Hematopoietic multipotent progenitor cell treated with erythropoietin and hydrocortisone succinate and interleukin-3 and kit ligand, for 15 days (in vitro differentiated cells): Measurements from ENCODE around the gene C5orf34.
"Not testable (repeated sequence)": the region's sequence is repeated elsewhere in the genome, so short reads cannot be mapped to it uniquely, and the experiment has no call there.

Experiments
- DNase-seq: peaks from one replicate; pipeline ENCODE4 v3.0.0-alpha.2; 2015; ENCODE audit warnings: low spot score

C5orf34 gene, protein sequence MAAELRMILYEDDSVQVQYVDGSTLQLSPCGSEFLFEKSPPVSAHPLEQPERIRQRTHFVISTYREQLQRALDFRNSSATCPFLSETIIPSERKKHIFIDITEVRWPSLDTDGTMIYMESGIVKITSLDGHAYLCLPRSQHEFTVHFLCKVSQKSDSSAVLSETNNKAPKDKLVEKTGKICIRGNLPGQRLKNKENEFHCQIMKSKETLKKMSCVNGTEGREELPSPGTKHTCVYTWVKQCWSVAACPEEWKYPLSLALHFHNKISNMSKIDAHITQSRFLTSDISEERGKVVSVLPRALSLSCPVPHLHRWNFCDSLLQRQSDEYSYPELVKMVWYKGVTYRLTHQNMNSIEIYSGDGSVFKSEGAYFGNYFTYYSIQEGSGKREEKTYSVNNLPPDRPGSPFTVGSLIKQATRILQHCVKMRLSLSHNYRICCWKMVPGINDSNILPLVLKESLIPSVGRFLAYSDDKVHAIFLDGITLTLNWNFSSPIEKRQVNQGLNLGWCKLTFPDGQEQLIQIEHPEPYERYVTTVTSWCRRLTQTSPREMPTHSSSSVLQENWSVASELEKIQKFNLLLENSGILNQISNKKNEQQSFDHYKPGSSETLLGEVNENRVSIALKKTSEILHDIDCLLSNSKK

DNA sequence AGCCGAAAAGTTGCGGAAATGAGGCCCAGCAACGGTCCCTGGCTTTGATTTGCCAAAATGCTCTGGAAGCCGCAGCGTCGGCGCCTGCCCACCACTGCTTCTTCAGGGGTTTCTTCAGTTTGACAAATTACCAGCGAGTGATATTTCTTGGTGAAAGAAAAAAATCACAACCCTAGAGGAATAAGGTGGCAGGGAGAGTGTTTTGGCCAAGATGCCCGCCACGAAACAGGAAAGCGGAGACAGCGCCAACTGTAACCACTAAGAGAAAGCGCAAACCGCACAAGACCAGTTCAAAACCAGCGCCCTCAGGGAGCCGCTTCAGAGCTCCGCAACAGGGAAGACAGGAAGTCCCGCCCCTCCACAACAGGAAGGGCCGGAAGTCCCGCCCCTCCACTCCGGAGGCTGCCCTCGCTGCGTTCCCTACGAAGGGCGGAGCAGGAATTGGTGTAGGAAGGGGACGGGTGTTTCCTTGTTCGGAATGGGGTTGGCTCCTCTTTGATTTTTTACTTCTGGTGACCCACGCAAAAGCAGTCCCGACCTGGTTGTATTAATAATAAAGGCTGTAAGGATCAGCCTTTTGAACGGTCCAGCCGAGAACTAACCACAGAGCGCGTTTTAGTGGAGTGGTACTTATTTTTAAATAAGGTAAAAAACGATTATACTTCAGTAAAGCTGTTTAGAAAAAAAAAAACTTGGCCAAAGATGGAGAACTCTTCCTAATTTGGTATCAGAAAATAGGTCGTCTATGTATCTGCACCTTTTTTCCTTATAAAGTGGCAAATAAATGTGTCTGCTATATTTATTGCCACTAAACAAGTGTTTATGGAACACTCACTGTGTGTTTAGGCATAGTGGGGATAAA, at the start of gene C5orf34:
TSS of gene C5orf34 (minus strand) at position 333 of the 862 bp plus-strand sequence. CDS start 5,809 bp downstream, outside the sequence.
- peak; percentile 96 for DNase-seq

DNA sequence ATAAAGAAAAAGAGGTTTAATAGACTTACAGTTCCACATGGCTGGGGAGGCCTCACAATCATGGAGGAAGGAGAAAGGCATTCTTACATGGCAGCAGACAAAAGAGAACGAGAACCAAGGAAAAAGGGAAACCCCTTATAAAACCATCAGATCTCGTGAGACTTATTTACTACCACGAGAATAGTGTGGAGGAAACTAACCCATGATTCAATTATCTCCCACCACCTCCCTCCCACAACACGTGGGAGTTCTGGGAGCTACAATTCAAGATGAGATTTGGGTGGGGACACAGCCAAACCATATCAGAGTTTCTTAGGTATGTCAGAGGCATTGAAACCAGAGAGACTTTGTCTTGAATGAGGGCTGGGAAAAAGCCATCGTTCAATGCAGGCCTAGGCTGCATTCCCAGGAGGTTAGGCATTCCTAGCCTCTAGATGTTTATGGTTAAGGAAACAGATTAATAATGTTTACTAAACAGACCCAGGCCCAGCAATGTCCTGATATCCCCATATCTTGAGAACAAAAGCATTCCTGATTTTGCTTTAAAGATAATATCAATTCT, 49.4 kb upstream of the C5orf34 start:
- DNase-seq = no peak

DNA sequence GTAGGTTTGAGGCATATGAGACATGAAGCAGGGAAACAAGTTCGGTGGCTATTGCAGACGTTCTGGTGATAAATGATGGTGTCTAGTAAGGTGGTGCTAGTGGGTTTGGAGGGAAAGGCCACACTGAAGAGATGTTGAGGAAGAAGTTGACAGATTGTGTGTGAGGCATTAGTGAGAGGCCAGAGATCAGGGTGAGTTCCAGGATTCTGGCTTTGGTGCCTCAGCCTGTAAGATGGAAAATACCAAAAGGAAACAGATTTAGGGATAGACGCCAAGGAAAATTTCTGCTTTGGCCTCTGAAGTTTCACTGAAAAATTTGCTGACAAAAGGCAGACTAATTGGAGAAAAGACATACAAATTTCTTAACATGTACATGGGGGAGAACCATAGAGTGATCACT, 48.4 kb upstream of the C5orf34 start:
- DNase-seq = no peak

DNA sequence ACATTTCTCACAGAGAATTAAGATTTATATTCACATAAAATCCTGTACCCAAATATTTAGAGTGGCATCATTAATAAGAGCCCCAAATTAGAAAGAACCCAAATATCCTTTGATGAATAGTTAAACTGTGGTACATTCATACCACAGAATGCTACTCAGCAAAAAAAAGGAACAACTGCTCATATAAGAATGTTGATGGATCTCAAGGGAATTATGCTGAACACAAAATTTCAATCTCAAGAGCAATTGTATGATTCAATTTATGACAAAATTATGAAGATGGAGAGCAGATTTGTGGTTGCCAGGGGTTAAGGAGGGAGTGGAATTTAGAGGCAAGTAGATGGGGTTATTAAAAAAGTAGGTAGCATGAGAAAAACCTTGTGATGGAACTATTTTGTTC, 46.4 kb upstream of the C5orf34 start:
- DNase-seq = no peak

DNA sequence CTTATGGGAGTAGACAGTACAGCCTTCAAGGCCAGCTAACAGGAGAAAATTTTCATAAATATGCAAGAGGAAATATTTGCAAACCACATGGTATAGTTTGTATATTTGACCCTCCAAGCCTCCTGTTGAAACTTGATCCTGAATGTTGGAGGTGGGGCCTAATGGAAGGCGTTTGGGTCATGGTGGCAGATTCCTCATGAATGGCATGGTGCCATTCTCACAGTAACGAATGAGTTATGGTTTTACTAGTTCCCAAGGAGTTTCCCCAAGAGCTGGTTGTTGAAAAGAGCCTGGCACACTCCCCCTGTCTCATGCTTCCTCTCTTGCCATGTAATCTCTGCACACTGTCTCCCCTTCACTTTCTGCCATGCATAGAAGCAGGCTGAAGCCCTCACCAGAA, 45.2 kb upstream of the C5orf34 start:
- no peak for DNase-seq

DNA sequence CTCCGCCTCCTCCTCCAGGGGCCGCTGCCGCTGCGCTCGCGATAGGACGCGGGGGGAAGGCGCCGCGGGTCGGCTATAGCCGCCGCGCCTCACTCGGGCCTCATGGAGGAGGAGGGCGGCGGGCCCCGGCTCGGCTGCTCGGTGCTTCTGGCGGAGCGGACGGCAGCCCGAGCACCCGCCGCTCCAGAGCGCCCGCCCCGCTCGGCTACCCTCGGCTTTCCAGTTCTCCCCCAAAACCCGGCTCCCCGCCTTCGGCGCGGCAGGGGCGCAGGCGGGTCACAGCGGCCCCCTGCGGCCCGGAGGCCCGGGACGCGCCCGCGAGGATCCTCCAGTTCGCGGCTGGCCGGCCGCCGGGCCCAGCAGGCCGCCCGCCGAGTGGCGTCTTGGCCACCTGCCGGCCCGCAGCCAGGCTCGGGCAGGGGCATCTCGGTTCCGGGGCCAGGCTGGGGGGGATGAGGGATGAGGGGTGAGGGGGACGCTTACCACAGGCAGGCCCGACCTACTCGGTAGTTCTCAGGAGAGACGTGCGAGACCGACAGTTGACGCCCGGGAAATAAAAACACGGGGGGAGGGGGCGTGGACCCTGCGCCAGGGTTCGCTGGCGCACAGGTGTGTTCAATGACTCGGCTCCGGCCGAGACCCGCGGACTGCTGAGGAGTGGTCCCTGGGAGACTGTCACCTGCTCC, 42.1 kb upstream of the C5orf34 start, which contains the start of gene PAIP1:
TSS of gene PAIP1 (minus strand) at position 221 of the 686 bp plus-strand sequence. CDS start 231 bp downstream, outside the sequence.
- DNase-seq = peak; percentile 87

DNA sequence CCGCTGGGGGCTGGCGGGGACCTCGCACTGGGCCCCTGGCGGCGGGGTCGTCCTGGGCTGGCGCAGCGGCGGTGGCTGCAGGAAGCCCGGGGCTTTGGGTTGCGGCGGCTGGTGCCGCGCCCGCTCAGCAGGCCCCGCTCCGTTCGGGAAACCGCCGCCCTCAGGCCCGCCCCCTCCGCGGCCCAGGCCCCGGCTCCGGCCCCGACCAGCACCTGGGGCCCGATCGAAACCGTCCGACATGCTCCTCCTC, 41.6 kb upstream of the C5orf34 start:
- not testable (repeated sequence) for DNase-seq

DNA sequence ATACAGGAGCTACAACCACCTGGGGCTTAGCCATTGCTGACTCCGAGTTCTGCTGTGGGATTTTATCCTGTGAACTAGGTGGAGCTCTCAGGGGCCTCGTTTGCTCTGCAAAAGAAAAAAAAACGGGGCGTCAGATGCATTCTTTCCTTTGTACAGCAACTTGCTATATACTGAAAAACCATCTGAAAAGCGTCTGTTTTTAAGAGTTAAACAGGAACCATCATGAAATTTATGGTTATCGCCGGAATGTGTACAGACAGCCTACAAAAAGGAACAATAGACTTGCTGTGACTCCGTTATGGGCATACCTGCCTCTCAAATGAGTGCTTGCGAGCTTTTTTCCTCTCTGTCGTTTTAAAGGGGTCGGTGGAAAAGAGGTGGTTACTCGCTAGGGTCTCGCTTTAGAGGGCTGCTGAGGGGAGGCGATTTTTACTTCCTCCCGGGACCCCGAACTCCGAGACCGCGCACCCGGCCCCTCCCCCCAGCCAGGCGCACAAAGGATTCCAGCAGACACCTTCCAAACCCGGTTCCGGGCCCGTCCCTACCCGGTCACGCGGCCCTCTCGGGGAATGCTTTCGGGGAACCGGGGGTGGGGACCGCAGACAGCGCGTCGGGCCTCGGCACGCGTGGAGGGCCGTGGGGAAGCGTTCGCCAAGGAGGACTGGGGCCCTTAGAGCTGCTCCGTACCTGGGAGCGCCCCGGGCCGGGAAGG, 41.1 kb upstream of the C5orf34 start:
- peak; percentile 39 for DNase-seq

DNA sequence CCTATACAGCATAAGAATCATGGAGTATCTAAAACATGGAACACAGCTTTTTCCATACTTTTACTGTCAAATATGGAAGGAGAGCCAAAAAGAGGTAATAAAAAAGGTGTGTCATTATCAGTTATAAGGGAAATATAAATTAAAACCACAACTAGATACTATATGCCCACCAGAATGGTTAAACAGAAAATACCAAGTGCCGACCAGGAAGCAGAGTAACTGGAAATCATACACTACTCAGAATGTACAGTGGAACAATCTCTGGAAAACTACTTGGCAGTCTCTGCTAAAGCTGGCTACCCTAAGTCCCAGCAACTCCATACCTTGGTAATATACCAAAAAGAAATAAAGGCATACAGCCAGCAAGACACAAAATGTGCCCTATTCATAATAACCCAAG, 39.5 kb upstream of the C5orf34 start:
- DNase-seq = no peak

DNA sequence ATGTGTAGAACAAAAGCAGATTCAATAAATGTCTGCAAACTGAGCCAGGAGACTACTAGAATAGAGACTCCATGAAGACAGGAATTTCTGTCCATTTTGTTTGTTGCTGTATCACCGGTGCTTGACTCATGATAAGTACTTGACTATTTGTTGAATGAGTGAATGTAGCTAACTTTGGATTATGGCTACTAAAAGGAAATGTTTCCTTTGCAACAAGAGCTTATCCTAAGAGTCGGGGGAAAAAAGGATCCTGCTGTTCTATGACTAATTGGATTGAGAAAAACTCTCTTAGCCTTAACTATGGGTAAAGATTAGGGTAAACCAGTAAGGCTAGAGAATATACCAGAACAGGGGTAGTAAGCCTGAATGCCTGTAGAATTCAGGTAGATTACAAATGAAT, 38.4 kb upstream of the C5orf34 start:
- DNase-seq = no peak

DNA sequence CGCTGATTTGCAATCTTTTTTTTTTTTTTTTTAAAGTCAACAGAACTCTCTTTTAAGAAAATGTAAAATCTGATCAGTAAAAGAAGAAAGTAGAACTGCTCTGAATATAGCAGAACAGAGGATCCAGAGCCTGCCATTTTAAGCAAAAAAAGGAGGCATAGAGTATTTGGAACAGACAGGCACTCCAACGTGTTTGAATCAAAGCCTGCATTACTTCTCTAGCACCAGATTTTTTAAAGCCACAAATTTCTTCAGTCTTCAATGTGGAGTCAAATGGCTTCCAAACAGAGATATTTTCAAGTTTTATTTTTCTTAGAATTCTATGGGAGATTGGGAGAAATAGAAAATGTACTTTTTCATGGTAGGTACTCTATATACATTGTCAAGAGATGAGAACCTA, 36.8 kb upstream of the C5orf34 start:
- DNase-seq = no peak

DNA sequence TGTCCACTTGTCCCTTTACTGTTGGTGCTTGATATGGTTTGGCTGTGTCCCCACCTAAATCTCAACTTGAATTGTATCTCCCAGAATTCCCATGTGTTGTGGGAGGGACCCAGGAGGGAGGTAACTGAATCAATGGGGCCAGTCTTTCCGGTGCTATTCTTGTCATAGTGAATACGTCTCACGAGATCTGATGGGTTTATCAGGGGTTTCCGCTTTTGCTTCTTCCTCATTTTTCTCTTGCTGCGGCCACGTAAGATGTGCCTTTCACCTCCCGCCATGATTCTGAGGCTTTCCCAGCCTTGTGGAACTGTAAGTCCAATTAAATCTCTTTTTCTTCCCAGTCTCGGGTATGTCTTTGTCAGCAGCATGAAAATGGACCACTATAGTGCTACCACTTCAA, 34.3 kb upstream of the C5orf34 start:
- not testable (repeated sequence) for DNase-seq

DNA sequence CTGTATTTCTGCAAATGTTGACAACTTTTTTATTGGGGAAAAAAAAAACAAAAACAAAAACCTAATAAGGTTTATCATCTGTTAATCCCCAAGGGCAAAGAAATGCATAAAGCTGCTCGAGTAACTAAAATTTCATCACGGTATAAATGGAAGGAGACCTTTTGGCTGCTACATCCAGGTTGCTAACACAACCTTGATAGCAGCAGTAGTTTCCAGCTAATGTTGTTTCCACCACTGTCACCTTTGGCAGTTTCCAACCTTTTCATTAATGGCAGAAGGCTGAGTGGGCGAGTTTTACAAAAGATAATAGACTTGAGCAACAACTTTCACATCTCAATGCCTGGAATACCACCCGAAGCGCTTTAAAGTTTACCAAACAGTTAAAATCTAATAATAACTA, 33.4 kb upstream of the C5orf34 start:
- DNase-seq = no peak

DNA sequence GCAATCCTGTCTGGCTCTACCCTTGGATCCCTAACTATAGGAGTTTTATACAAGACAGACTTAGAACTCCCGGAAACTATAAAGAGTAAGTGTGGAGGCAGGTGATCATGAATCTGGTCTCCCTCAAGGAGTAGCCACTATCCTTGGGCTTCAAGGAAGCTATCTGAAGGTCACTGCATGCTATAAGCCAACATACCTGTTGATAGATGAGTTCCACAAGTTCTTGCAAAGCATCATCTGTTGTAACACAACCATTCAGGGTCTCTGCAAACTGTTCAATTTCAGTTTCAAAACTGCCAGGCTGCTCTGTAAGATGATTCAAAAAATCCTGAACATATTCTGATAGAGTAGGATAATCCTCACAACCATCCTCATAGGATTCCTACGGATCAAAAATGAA, 32.6 kb upstream of the C5orf34 start:
- no peak for DNase-seq

DNA sequence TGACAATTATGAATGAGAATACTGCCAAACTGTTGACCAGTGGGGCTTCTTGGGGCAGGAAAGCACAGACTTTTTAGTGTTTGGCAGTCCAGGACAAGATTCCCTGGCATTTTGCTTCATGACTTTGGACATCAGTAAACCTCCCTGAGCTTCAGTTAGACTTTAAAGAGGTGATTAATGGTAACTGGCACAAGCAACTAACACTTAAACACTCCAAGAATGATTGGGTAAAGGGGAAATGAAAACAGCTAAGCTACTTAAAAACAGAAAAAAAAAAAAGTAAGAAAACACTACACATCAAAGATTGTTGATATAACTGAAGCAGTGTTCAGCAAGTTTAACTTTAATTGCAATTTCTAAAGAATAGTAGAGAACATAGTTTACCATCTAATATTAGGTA, 28.5 kb upstream of the C5orf34 start:
- DNase-seq = no peak

DNA sequence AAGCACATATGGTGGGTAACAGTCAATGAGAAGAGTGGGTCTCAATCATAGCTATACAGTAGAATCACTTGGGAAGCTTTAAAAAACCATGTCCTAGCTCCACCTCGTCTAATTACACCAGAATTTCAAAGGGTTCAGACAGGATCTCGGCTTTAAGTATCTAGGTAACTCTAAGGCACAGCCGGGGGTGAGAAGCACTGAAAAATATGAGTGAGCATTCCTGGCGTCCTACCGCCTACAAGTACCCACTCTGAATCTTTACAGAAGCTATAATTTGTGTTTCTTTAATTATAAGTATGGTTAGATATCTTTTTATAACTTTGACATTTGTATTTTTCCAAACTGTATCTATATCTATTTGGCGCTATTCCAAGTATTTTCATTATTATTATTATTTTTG, 25.8 kb upstream of the C5orf34 start:
- DNase-seq = no peak

DNA sequence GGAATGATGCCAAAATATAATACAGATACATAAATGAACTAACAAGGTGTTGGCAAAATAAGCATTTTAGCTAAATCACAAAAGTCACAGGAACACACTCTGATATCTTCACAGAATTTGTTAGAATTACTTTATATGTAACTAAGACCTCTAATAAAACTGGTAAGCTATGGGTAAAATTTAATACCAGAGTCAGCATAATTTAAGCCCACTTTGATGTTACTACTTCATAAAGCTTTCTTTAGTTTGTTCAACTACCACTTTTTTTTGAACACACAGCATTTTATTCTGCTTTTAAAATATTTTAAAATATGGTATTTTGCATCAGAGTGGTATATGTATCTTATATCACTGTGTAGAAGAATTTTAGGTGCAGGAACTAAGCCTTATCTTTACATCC, 22.0 kb upstream of the C5orf34 start:
- DNase-seq = no peak

DNA sequence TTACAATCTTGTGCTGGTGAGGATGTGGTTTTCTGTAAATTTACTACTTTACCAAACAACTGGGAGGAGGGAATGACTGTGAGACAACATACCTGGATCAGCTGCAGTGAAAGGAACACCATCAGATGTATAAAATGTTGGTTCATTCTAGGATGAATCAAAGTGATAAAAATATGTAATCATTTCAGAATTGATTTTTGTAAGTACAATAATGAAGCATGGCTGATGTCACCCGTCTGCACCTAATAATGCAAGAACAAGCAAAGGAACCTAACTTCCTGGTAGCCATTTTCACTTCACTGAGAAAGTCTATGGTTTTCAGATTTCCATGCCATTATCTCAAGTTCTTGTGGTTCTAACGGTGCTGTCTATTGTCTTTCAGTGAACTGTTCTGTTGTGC, 18.7 kb upstream of the C5orf34 start:
- DNase-seq = no peak

DNA sequence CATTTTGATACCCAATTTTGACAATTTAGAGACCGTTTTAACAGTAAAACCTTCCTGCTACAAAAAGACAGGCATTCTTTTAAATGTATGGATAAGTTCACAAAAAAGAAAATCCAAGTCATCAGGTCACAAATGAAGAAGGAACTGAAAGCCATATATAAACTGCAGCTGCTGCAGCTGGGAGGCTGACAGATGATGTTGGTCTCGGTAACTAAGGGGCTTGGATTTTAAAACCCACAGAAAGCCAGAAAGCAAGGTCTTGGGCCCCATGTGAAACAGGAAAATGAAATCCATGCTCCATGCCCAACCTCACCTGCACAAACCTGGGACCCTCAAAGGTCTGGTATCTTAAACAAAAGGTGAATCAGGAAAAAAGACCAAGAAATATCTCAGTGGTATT, 15.7 kb upstream of the C5orf34 start:
- no peak for DNase-seq

DNA sequence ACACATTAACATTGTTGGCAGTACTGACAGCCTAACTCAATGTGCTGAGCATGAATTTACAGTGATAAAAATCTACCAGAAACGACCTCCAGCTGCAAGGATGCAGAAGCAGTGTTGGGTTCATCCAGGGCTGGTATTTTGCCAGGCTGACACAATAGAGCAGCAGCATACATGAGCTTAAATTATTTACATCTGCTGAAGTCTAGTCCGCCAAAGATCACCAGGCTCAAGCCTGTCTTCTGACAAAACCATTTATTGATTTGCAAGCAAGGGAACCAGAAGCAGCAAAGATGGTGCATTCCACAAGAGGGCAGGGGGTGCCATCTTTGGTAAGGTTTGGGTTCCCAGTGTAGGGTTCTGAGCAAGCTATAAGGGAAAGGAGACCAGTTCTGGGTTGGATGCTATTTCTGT, 8.7 kb upstream of the C5orf34 start:
- DNase-seq = no peak

DNA sequence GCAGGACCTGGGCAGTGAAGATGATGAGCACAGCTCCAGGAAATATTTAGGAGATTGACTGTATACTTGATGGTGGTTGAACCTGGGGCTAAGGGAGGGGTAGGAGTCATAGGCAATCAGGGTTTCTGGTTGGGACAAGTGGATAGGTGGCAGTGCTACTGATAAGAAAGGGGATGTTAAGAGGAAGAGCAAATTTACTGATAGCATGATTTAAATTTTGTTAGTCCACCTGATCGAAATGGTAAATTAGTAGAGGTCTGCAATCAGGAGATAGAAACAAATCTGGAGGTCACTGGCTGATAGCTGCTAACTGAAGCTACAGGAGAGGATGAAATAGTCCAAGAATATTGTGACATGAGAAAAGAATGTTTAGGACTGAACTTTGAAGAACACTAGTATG, 5.7 kb upstream of the C5orf34 start:
- DNase-seq = no peak
